HG03558 (cell line): ENCODE results near the gene AHNAK2.
"Not testable (repeated sequence)": the region's sequence is repeated elsewhere in the genome, so short reads cannot be mapped to it uniquely, and the experiment has no call there.

ENCODE experiments used
- ATAC-seq: cut with Tn5 transposase; IDR thresholded peaks from one replicate; pipeline ENCODE4 v1.9.1; 2021; ENCODE audit warnings: moderate number of reproducible peaks; ENCODE audit not compliant: unreplicated experiment; ENCODE audit errors: extremely low read depth

The AHNAK2 gene

GRCh38 chr14:104956290-104956890 is 21.8 kb downstream of the AHNAK2 start:
- no peak for ATAC-seq

GRCh38 chr14:104955396-104955770 is 22.8 kb downstream of the AHNAK2 start:
- no peak for ATAC-seq

DNA sequence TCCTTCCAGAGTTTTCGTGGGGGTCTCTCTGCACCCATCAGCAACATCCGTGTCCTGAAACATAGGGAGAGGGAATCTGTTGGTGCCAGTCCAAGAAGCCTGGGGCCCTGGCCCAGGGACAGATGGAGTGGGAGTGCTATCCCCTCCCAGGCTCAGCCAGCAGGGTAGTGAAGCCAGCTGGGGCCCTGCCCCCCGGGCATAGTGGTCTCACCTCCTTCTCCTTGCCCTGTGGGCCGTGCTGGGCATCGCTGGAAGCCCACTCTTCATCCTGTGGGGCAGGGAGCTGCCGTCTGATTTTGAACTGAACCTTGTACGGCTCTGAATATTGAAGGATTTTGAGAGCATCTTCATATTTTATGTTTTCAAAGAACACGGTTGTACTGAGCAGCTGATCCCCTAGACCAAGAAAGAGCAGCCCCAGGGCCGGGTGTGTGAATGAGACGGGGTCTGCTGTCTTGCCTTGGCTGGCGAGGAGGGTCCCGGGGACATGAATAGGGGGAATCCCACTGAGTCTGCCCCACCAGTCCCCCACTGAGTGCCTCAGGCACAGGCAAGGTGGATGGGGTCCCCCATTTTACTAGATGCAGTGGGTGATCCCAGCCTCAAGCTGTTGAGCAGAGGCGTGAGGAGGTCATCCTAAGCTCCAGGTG is 23.3 kb downstream of the AHNAK2 start:
- no peak for ATAC-seq

DNA sequence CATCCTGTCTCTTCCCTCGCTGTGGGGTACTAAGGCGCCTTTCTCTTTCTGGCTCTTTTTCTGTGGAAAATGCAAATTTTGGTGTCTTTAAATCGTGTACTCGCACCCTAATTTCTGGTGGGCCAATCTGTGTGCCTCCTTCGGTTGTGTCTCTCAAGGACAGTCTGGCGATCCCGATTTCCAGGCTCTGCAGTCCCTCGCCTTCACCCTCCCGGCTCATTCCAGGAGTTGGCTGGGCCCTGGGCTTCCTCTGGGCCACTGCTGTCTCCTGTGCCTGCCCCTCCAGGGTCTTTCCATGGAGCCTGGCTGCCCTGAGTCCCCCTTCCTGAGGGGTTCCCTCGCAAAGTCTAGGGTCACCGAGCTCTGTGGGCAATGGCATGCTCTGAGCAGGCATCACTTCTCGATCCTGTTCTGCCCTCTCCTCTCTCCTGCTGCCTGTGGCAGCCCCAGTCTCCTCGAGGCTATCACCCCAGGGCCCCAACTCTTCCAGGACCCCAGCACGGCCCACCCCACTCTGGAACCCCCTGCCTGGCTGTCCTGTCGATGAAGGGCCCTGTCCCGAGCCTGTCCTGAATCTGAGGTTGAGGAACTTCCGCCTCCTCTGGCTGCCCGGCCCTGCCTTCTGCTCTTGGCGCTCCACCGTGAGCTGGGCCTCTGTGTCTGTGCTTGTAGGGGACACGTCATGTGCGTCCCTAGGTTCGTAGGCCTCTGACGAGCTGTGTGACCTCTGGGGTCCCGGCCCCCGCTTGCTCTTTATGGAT is 24.1 kb downstream of the AHNAK2 start:
- ATAC-seq: no peak

DNA sequence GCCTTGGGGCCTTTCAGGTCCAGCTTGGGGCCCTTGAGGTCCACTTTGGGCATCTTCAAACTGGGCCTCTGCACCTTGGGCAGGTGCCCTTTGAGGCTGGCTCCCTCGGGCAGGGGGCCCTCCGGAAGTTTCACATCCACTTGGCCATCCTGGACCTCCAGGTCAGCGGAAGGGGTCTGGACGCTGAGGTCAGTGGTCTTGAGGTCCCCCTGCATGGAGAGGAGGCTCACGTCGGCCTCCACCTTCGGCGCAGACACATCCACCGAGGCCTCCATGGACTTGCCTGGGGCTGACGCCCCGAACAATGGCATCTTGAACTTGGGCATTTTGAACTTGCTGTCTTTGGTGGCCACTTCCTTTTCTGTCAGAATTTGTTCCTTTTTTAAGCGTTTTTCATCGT is 25.1 kb downstream of the AHNAK2 start:
- ATAC-seq: no peak

DNA sequence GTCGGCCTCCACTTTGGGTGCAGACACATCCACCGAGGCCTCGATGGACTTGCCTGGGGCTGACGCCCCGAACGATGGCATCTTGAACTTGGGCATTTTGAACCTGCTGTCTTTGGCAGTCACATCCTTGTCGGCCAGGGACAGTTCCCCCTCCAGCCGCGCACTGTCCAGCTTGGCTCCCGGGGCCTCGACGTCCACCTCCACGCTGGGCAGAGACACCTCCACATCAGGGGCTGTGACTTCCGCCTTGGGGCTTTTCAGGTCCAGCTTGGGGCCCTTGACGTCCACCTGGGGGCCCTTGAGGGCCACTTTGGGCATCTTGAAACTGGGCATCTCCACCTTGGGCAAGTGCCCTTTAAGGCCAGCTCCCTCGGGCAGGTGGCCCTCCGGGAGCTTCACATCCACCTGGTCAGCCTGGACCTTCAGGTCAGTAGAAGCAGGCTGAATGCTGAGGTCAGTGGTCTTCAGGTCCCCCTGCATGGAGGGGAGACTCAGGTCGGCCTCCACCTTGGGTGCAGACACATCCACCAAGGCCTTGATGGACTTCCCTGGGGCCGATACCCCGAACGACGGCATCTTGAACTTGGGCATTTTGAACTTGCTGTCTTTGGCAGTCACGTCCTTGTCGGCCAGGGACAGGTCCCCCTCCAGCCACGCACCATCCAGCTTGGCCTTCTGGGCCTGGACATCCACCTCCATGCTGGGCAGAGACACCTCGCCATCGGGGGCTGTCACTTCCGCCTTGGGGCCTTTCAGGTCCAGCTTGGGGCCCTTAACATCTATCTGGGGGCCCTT is 26.1 kb downstream of the AHNAK2 start:
- ATAC-seq: not testable (repeated sequence)

DNA sequence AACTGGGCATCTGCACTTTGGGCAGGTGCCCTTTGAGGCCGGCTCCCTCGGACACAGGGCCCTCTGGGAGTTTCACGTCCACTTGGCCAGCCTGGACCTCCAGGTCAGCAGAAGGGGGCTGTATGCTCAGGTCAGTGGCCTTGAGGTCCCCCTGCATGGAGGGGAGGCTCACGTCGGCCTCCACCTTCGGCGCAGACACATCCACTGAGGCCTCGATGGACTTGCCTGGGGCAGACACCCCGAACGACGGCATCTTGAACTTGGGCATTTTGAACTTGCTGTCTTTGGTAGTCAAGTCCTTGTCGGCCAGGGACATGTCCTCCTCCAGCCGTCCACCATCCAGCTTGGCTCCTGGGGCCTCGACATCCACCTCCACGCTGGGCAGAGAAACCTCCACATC is 27.5 kb downstream of the AHNAK2 start:
- not testable (repeated sequence) for ATAC-seq

GRCh38 chr14:104950021-104950420 is 28.2 kb downstream of the AHNAK2 start:
- no peak for ATAC-seq

- not testable (repeated sequence) for ATAC-seq
These were observed 28.7 kb downstream of the AHNAK2 start for GRCh38 chr14:104949406-104949955.

- no peak for ATAC-seq
These were observed 29.5 kb downstream of the AHNAK2 start for GRCh38 chr14:104948736-104949031.

- not testable (repeated sequence) for ATAC-seq
These were observed 30.1 kb downstream of the AHNAK2 start for GRCh38 chr14:104947881-104948735.

DNA sequence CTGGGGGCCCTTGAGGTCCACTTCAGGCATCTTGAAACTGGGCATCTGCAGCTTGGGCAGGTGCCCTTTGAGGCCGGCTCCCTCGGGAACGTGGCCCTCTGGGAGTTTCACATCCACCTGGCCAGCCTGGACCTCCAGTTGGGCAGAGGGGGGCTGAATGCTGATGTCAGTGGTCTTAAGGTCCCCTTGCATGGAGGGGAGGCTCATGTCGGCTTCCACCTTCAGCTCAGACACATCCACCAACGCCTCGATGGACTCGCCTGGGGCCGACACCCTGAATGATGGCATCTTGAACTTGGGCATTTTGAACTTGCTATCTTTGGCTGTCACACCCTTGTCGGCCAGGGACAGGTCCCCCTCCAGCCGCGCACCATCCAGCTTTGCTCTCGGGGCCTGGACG is 31.0 kb downstream of the AHNAK2 start:
- ATAC-seq: not testable (repeated sequence)

DNA sequence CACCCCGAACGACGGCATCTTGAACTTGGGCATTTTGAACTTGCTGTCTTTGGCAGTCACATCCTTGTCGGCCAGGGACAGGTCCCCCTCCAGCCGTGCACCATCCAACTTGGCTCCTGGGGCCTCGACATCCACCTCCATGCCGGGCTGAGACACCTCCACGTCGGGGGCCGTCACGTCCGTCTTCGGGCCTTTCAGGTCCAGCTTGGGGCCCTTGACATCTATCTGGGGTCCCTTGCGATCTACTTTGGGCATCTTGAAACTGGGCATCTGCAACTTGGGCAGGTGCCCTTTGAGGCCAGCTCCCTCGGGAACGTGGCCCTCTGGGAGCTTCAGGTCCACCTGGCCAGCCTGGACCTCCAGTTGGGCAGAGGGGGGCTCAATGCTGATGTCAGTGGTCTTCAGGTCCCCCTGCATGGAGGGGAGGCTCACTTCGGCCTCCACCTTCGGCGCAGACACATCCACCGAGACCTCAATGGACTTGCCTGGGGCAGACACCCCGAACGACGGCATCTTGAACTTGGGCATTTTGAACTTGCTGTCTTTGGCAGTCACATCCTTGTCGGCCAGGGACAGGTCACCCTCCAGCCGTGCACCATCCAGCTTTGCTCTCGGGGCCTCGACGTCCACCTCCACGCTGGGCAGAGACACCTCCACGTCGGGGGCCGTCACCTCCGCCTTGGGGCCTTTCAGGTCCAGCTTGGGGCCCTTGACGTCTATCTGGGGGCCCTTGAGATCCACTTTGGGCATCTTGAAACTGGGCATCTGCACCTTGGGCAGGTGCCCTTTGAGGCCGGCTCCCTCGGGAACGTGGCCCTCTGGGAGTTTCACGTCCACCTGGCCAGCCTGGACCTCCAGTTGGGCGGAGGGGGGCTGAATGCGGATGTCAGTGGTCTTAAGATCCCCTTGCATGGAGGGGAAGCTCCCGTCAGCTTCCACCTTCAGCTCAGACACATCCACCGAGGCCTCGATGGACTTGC is 31.9 kb downstream of the AHNAK2 start:
- not testable (repeated sequence) for ATAC-seq

GRCh38 chr14:104945266-104945665 is 32.9 kb downstream of the AHNAK2 start:
- not testable (repeated sequence) for ATAC-seq

DNA sequence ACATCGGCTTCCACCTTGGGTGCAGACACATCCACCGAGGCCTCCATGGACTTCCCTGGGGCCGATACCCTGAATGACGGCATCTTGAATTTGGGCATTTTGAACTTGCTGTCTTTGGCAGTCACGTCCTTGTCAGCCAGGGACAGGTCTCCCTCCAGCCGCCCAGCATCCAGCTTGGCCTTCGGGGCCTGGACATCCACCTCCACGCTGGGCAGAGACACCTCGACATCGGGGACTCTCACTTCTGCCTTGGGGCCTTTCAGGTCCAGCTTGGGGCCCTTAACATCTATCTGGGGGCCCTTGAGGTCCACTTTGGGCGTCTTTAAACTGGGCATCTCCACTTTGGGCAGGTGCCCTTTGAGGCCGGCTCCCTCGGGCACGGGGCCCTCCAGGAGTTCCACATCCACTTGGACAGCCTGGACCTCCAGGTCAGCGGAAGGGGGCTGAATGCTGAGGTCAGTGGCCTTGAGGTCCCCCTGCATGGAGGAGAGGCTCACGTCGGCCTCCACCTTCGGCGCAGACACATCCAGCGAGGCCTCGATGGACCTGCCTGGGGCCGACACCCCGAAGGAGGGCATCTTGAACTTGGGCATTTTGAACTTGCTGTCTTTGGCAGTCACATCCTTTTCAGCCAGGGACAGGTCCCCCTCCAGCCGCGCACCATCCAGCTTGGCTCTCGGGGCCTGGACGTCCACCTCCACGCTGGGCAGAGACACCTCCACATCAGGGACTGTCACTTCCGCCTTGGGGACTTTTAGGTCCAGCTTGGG is 33.6 kb downstream of the AHNAK2 start:
- not testable (repeated sequence) for ATAC-seq

- ATAC-seq: not testable (repeated sequence)
These were observed 34.2 kb downstream of the AHNAK2 start for GRCh38 chr14:104944016-104944308.

GRCh38 chr14:104943216-104944015 is 34.8 kb downstream of the AHNAK2 start:
- not testable (repeated sequence) for ATAC-seq
